Right lobe of liver (tissue), 4 donors: ENCODE data around the gene RPL6.

Experiments
- CTCF ChIP-seq, 4 donors: fragments of 200-600 bp in 3 of 4; fragments of 450-650 bp in 1 of 4; IDR thresholded peaks; one replicate each; pipeline versions ENCODE4 v1.5.1 to v1.8.0; 2016 to 2022; ENCODE audit warnings: antibody characterized with exemption in 4 of 4, mild to moderate bottlenecking in 2 of 4
- POLR2A ChIP-seq: fragments of 450-650 bp; IDR thresholded peaks from one replicate; pipeline ENCODE4 v1.6.1; 2017; ENCODE audit warnings: antibody characterized with exemption, mild to moderate bottlenecking
- donor health status: DM: no; HTN: no; CAD: no.
- donor health status: DM: no; HTN: no; CAD: no.
- donor health status: DM: no; HTN: yes; CAD: no.

GRCh38 chr12:112425582-112426382 is 16.4 kb upstream of the RPL6 start:
- TF ChIP-seq POLR2A: no peak
- TF ChIP-seq CTCF (IDR thresholded peaks at IDR 0.05): no peak
